ENCODE results near the gene FOXL3. TPM values are rescaled to one million over a fixed set of nuclear protein-coding genes. Genes with fewer than 3 reads are reported as not detected.
"Not testable (repeated sequence)": the region's sequence is repeated elsewhere in the genome, so short reads cannot be mapped to it uniquely, and the experiment has no call there.

FOXL3 gene
- total RNA-seq, 1 experiment from 2014 or later, result not detected

GRCh38 chr7:262251-262572 is 27.8 kb upstream of the FOXL3 start:
- TF ChIP-seq CTCF (conservative IDR thresholded peaks at IDR 0.05; ENCODE audit: low read depth, low read length), result no peak
- no peak for TF ChIP-seq EZH2 (IDR thresholded peaks at IDR 0.05; ENCODE audit: borderline replicate concordance, low read depth, low read length, poor library complexity, severe bottlenecking)
- CTCF ChIA-PET, result interaction anchor here (0.6 kb wide), 1 partner anchor 460 kb away, joined by 3 read pairs; no protein-coding TSS in a partner anchor
- Histone ChIP-seq H3K27ac (ENCODE audit: low read depth, low read length, poor library complexity, severe bottlenecking) (no peak overlapping the region), H3K4me1 (ENCODE audit: insufficient read depth, low read length, poor library complexity, severe bottlenecking) (no peaks in the 10 kb centered on the region), H3K4me3 (ENCODE audit: low read depth, low read length, poor library complexity, severe bottlenecking) (no peak overlapping the region), H3K27me3 (replicated peaks; ENCODE audit: insufficient read depth, low read depth, low read length, poor library complexity) (no peaks in the 10 kb centered on the region), H3K36me3 (ENCODE audit: insufficient read depth, low read length, poor library complexity, severe bottlenecking) (peaks cover 19% of the 10 kb centered on the region), H3K9me3 (ENCODE audit: low read depth, low read length, poor library complexity, severe bottlenecking) (peaks cover 16% of the 10 kb centered on the region)
- intact Hi-C loops (cut with micrococcal nuclease; ENCODE audit: unreplicated experiment), result no loop called here
- no TSS peak for BruUV-seq (replicated peaks)
- POLR2A ChIA-PET (ENCODE audit: low non-redundant PET), result no interaction called here
- no peak for DNase-seq (ENCODE audit: low spot score)

- H3K4me1 ChIP-seq (ENCODE audit: insufficient read depth, low read length, poor library complexity, severe bottlenecking); H3K27ac ChIP-seq (ENCODE audit: low read depth, low read length, poor library complexity, severe bottlenecking); H3K27me3 ChIP-seq (replicated peaks; ENCODE audit: insufficient read depth, low read depth, low read length, poor library complexity); BruUV-seq (replicated peaks); intact Hi-C loops (cut with micrococcal nuclease; ENCODE audit: unreplicated experiment); DNase-seq (ENCODE audit: low spot score); POLR2A ChIA-PET (ENCODE audit: low non-redundant PET); H3K4me3 ChIP-seq (ENCODE audit: low read depth, low read length, poor library complexity, severe bottlenecking): not testable (repeated sequence)
- CTCF ChIA-PET, result interaction anchor here (0.6 kb wide), 1 partner anchor 459 kb away, joined by 3 read pairs; no protein-coding TSS in a partner anchor
- TF ChIP-seq CTCF (conservative IDR thresholded peaks at IDR 0.05; ENCODE audit: low read depth, low read length), result peak; percentile 37
- H3K9me3 ChIP-seq (ENCODE audit: low read depth, low read length, poor library complexity, severe bottlenecking), result peaks cover 16% of the 10 kb centered on the region
- peaks cover 19% of the 10 kb centered on the region for H3K36me3 ChIP-seq (ENCODE audit: insufficient read depth, low read length, poor library complexity, severe bottlenecking)
These were observed 27.2 kb upstream of the FOXL3 start for GRCh38 chr7:262631-263311.

GRCh38 chr7:263483-264351 is 26.3 kb upstream of the FOXL3 start:
- POLR2A ChIA-PET (ENCODE audit: low non-redundant PET); H3K27ac ChIP-seq (ENCODE audit: low read depth, low read length, poor library complexity, severe bottlenecking); H3K4me3 ChIP-seq (ENCODE audit: low read depth, low read length, poor library complexity, severe bottlenecking); H3K4me1 ChIP-seq (ENCODE audit: insufficient read depth, low read length, poor library complexity, severe bottlenecking); BruUV-seq (replicated peaks); intact Hi-C loops (cut with micrococcal nuclease; ENCODE audit: unreplicated experiment); H3K27me3 ChIP-seq (replicated peaks; ENCODE audit: insufficient read depth, low read depth, low read length, poor library complexity); DNase-seq (ENCODE audit: low spot score): not testable (repeated sequence)
- peaks cover 16% of the 10 kb centered on the region for H3K9me3 ChIP-seq (ENCODE audit: low read depth, low read length, poor library complexity, severe bottlenecking)
- CTCF ChIA-PET, result interaction anchor here (0.7 kb wide), 1 partner anchor 243 kb away, joined by 4 read pairs; no protein-coding TSS in a partner anchor
- H3K36me3 ChIP-seq (ENCODE audit: insufficient read depth, low read length, poor library complexity, severe bottlenecking), result peaks cover 19% of the 10 kb centered on the region
- TF ChIP-seq CTCF (conservative IDR thresholded peaks at IDR 0.05; ENCODE audit: low read depth, low read length), result peak; percentile 47

Measured in A673 (cell line).